Keratinocyte (primary cell): Measurements from ENCODE around the gene PRRC2B. TPM values are rescaled to one million over a fixed set of nuclear protein-coding genes. Genes with fewer than 3 reads are reported as not detected.

Experiments
- DNase-seq: peaks from one replicate; pipeline ENCODE4 v3.0.0-alpha.2; 2011; ENCODE audit warnings: low read depth, missing footprints, low spot score
- FAIRE-seq: peaks from 2 replicates; lab custom pipeline; 2011; peaks lifted over from hg19 to GRCh38; lab: Jason Lieb, UNC
- H2AFZ ChIP-seq: 2 replicates; pipeline ENCODE4 v1.6.0; 2012; ENCODE audit warnings: low read length, control low read depth, inconsistent platforms; ENCODE audit not compliant: control insufficient read depth
- H3K27ac ChIP-seq: 2 replicates; pipeline ENCODE4 v1.5.1; 2011; ENCODE audit warnings: low read length; ENCODE audit not compliant: control insufficient read depth, insufficient read depth
- H3K27me3 ChIP-seq: 3 replicates; pipeline ENCODE4 v1.6.0; 2011; ENCODE audit warnings: low read length; ENCODE audit not compliant: control insufficient read depth, insufficient read depth; ENCODE audit errors: extremely low read depth
- H3K36me3 ChIP-seq, 2 experiments: 2 replicates in 1 of 2; 3 replicates in 1 of 2; pipeline ENCODE4 v1.5.1; 2011; ENCODE audit warnings: low read length in 2 of 2, mild to moderate bottlenecking in 1 of 2; ENCODE audit not compliant: control insufficient read depth in 2 of 2, insufficient read depth in 2 of 2; ENCODE audit errors: extremely low read depth in 1 of 2
- H3K4me1 ChIP-seq: 3 replicates; pipeline ENCODE4 v1.5.1; 2011; ENCODE audit warnings: low read length; ENCODE audit not compliant: control insufficient read depth, insufficient read depth; ENCODE audit errors: extremely low read depth
- H3K4me2 ChIP-seq: 3 replicates; pipeline ENCODE4 v1.6.0; 2011; ENCODE audit warnings: low read depth, low read length; ENCODE audit not compliant: control insufficient read depth, insufficient read depth; ENCODE audit errors: extremely low read depth
- H3K4me3 ChIP-seq, 3 experiments: fragments of 200-600 bp in 1 of 3; sonication (generic) in 1 of 3; 2 replicates in 2 of 3; 3 replicates in 1 of 3; pipeline ENCODE4 v1.5.1; 2011 to 2016; ENCODE audit warnings: low read length in 3 of 3, mild to moderate bottlenecking in 3 of 3, control low read depth in 2 of 3, inconsistent platforms in 1 of 3, low read depth in 1 of 3, mixed read lengths in 1 of 3, mixed run types in 1 of 3, moderate library complexity in 1 of 3; ENCODE audit not compliant: control insufficient read depth in 2 of 3, insufficient read depth in 2 of 3; ENCODE audit errors: extremely low read depth in 1 of 3
- H3K79me2 ChIP-seq: 2 replicates; pipeline ENCODE4 v1.6.0; 2012; ENCODE audit warnings: low read length; ENCODE audit not compliant: control insufficient read depth, insufficient read depth
- H3K9ac ChIP-seq: 3 replicates; pipeline ENCODE4 v1.6.0; 2011; ENCODE audit warnings: low read length; ENCODE audit not compliant: control insufficient read depth, insufficient read depth; ENCODE audit errors: extremely low read depth
- H3K9me1 ChIP-seq: 3 replicates; pipeline ENCODE4 v1.6.0; 2011; ENCODE audit warnings: low read length; ENCODE audit not compliant: control insufficient read depth, insufficient read depth; ENCODE audit errors: extremely low read depth
- H3K9me3 ChIP-seq: 2 replicates; pipeline ENCODE4 v1.5.1; 2012; ENCODE audit warnings: low read depth, low read length; ENCODE audit not compliant: control insufficient read depth
- H4K20me1 ChIP-seq: 3 replicates; pipeline ENCODE4 v1.6.0; 2011; ENCODE audit warnings: low read length; ENCODE audit not compliant: control insufficient read depth, insufficient read depth; ENCODE audit errors: extremely low read depth
- EZH2 ChIP-seq: IDR thresholded peaks from one replicate; pipeline ENCODE4 v1.6.1; 2012; ENCODE audit warnings: inconsistent platforms, mild to moderate bottlenecking, low read length, moderate library complexity
- dilution Hi-C: fragments of 300-500 bp; cut with MboI; formaldehyde crosslinking; loops from one replicate; pipeline ENCODE4 v1.7.0; 2020; ENCODE audit warnings: low sequenced_read_pairs; ENCODE audit not compliant: extremely low pct_ligation_motif_present
- polyA plus RNA-seq, 5 experiments: library from polyadenylated mRNA; depleted of rRNA in 3 of 5; stranded (reverse) in 3 of 5; stranded (forward) in 1 of 5; unstranded in 1 of 5; fragments of >200 nt; gene quantifications; 1 replicate in 1 of 5; 2 replicates in 3 of 5; 3 replicates in 1 of 5; pipeline versions ENCODE4 v1.2.1 to v1.2.3, GENCODE V29; 2011 to 2012; ENCODE audit warnings: missing spikeins in 2 of 5, low read depth in 1 of 5, low replicate concordance in 1 of 5
- TF ChIP-seq, protein P1 (sequence below), 3 experiments: IDR thresholded peaks in 1 of 3; conservative IDR thresholded peaks in 1 of 3; optimal IDR thresholded peaks in 1 of 3; 2 replicates in 2 of 3; 3 replicates in 1 of 3; pipeline versions ENCODE3 to v1.5.1; 2011; ENCODE audit warnings: low read length in 3 of 3, mild to moderate bottlenecking in 3 of 3, moderate library complexity in 2 of 3, control low read depth in 1 of 3, inconsistent platforms in 1 of 3; ENCODE audit not compliant: insufficient read depth in 2 of 3; ENCODE audit errors: extremely low read depth in 1 of 3

PRRC2B gene
- polyA plus RNA-seq, 1 donor (not counting 4 experiments of a cell fraction or from before 2014, with no cell fraction given), result 20.8 TPM

DNA sequence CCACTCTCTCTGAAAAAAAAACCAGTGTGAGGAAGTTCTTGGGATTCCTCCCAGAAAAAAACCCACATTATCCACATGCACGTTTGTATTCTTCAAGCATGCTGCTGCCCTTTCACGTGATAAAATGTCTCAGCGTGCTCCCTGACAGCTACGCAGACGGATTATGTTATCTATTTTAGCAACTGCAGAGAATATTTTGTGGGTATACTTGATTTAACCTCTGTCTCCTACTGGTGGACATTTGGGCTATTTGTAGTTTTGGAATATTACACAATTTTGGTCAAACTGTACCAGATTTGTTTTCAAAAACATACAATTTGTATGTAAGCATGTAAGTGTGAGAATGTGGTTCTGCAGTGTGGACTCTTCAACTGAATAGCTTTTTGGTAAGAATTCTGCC, 10.7 kb downstream of the PRRC2B start:
- Histone ChIP-seq H3K9ac (no peak overlapping the region), H3K4me2 (peak overlapping the region; percentile 75), H3K27ac (no peak overlapping the region), H3K4me3 (no peak overlapping the region), H3K9me1 (peaks cover 12% of the 10 kb centered on the region), H3K36me3 (peaks cover 0 to 6% of the 10 kb centered on the region in 2 experiments), H3K79me2 (peaks cover 100% of the 10 kb centered on the region), H3K27me3 (no peaks in the 10 kb centered on the region), H4K20me1 (peaks cover 71% of the 10 kb centered on the region), H2AFZ (no peak overlapping the region), H3K9me3 (no peaks in the 10 kb centered on the region), H3K4me1 (peaks cover 69% of the 10 kb centered on the region)
- dilution Hi-C loops, result no loop called here
- TF ChIP-seq, protein P1, sequence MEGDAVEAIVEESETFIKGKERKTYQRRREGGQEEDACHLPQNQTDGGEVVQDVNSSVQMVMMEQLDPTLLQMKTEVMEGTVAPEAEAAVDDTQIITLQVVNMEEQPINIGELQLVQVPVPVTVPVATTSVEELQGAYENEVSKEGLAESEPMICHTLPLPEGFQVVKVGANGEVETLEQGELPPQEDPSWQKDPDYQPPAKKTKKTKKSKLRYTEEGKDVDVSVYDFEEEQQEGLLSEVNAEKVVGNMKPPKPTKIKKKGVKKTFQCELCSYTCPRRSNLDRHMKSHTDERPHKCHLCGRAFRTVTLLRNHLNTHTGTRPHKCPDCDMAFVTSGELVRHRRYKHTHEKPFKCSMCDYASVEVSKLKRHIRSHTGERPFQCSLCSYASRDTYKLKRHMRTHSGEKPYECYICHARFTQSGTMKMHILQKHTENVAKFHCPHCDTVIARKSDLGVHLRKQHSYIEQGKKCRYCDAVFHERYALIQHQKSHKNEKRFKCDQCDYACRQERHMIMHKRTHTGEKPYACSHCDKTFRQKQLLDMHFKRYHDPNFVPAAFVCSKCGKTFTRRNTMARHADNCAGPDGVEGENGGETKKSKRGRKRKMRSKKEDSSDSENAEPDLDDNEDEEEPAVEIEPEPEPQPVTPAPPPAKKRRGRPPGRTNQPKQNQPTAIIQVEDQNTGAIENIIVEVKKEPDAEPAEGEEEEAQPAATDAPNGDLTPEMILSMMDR (optimal IDR thresholded peaks at IDR 0.05 in 1 of 3, IDR thresholded peaks at IDR 0.05 in 1 of 3, conservative IDR thresholded peaks at IDR 0.05 in 1 of 3; ENCODE audit: extremely low read depth in 1 of 3, insufficient read depth in 2 of 3, low read length in 3 of 3), result no peak
- no peak for TF ChIP-seq EZH2
- no peak for DNase-seq
- FAIRE-seq, result no peak

DNA sequence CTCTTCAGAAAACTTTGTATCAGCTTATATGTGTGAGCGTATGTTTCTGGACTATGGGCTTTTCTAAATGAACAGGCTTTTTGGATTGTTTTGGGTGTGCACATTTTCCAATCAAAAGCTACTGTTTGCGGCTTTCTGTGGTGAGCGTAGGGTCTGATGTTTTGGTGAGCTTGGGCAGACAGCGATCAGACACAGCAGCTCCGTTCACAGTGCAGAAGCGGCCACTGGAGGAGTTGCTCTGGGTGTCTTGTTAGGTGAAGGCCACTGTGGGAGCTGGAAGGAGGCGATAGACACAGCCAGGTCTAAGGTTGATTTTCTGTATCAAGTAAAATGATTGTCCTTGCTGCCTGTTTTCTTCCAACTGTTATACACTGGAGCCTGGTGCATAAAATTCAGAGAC, 11.1 kb downstream of the PRRC2B start:
- H3K9me3 ChIP-seq, result no peaks in the 10 kb centered on the region
- H3K36me3 ChIP-seq, result peaks cover 0 to 6% of the 10 kb centered on the region in 2 experiments
- H3K79me2 ChIP-seq, result peaks cover 100% of the 10 kb centered on the region
- H4K20me1 ChIP-seq, result peaks cover 71% of the 10 kb centered on the region
- peaks cover 9% of the 10 kb centered on the region for H3K9me1 ChIP-seq
- DNase-seq (no peak), FAIRE-seq (no peak)
- H3K27ac ChIP-seq, result peak overlapping the region; percentile 2
- no peak overlapping the region for H3K4me3 ChIP-seq
- peak overlapping the region; percentile 75 for H3K4me2 ChIP-seq
- peaks cover 71% of the 10 kb centered on the region for H3K4me1 ChIP-seq
- dilution Hi-C loops, result no loop called here
- no peak overlapping the region for H2AFZ ChIP-seq
- TF ChIP-seq, protein P1 (optimal IDR thresholded peaks at IDR 0.05 in 1 of 3, IDR thresholded peaks at IDR 0.05 in 1 of 3, conservative IDR thresholded peaks at IDR 0.05 in 1 of 3; ENCODE audit: extremely low read depth in 1 of 3, insufficient read depth in 2 of 3, low read length in 3 of 3), result no peak
- no peak for TF ChIP-seq EZH2
- no peaks in the 10 kb centered on the region for H3K27me3 ChIP-seq
- no peak overlapping the region for H3K9ac ChIP-seq
